GM10266 (cell line): ENCODE results near the gene FOXP1.

Experiments
- DNase-seq: peaks from one replicate; pipeline ENCODE4 v3.0.0; 2012; ENCODE audit errors: extremely low spot score
- TF ChIP-seq, protein P1 (sequence below): IDR thresholded peaks from 2 replicates; pipeline ENCODE4 v1.5.1; 2012; ENCODE audit warnings: mild to moderate bottlenecking, low read depth; ENCODE audit not compliant: control insufficient read depth, insufficient read depth; ENCODE audit errors: missing control alignments

Gene FOXP1

DNA sequence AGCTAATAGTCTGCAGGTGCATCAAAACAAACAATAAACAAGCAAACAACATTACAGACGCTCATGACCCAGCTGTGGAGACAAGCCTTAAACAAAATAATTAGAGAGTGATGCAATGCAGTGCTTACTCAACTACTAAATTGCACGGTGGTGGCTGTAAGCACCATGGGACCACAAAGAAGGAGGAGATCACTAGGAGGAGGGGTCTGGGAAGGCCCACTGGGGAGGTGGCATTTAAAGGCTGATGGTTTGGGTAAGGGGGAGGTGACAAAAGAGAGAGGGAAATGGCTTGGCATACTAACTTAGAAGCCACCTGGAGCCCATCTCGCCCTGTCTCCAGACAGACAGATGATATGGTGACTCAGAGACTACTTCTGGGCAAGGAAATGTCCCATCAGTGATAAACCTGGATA lies 516.7 kb downstream of the FOXP1 start:
- TF ChIP-seq, protein P1, sequence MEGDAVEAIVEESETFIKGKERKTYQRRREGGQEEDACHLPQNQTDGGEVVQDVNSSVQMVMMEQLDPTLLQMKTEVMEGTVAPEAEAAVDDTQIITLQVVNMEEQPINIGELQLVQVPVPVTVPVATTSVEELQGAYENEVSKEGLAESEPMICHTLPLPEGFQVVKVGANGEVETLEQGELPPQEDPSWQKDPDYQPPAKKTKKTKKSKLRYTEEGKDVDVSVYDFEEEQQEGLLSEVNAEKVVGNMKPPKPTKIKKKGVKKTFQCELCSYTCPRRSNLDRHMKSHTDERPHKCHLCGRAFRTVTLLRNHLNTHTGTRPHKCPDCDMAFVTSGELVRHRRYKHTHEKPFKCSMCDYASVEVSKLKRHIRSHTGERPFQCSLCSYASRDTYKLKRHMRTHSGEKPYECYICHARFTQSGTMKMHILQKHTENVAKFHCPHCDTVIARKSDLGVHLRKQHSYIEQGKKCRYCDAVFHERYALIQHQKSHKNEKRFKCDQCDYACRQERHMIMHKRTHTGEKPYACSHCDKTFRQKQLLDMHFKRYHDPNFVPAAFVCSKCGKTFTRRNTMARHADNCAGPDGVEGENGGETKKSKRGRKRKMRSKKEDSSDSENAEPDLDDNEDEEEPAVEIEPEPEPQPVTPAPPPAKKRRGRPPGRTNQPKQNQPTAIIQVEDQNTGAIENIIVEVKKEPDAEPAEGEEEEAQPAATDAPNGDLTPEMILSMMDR: no peak
- no peak for DNase-seq

DNA sequence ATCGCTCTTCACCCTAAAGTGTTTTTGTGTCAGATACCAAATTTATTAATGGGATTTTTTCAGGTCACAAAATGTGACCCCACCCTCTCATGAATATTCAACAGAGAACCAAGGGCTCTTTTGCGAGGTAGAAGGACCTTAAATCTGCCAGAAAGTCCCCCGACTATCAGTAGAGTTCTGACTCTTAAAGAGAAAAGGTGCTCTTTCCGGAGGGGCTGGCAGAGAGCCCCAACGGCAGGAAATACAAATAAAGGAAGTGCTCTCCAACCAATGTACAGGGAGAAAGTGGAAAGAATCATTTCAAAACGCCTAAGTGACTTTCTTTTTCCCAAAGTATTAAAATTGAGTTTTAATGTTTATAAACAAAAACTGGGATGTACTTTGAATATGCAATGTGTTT lies 517.2 kb downstream of the FOXP1 start:
- TF ChIP-seq, protein P1: no peak
- DNase-seq: no peak

DNA sequence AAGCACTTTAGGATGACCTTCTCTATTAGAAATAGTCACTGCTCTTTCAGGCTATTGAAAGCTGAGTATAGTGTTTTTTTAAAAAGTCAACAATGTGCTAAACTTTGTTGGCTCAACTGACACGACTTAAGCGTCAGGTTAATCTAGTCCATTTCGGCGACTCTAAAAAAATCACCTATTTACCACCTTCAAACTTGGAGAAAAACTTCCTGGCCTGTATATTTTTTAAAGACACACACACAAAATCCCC lies 517.8 kb downstream of the FOXP1 start:
- no peak for DNase-seq
- TF ChIP-seq, protein P1: no peak

DNA sequence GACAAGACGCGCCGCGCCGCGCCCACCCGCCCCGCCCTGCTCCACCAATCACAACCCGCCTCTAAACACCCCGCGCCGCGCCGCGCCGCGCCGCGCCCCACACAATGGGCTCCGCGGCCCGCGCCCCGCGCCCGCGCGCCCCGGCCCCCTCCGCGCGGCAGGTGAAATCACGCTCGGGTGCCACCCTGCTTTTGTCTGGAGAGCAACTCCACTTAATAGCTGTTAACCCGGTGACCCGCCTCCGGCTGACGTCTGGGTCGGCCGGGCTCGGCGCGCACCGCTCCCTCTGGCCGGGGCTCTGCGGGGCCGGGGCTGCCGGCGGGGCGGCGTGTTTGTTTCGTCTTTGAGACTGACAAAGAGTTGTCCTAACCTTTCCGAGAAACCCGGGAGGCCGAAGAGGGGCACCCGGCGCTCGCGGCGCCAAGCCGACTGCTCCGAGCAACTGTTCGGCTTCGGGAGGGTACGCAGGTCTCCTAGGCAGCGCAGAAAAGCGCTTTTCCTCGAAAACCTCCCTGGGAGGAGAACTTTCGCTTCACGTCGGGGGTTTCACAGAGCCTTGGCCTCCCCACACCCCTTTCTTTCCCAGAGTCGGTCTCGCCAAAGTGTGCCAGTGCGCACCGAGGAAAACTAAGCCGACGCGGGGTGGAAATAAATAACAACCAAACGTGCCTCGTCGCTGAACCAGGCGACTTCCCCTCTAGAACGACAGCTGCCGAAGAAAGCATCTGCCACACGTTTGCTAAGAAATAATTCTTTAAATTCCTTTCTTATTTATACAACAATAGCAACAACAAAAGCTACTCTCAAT lies 518.4 kb downstream of the FOXP1 start:
- DNase-seq: peak; percentile 37

DNA sequence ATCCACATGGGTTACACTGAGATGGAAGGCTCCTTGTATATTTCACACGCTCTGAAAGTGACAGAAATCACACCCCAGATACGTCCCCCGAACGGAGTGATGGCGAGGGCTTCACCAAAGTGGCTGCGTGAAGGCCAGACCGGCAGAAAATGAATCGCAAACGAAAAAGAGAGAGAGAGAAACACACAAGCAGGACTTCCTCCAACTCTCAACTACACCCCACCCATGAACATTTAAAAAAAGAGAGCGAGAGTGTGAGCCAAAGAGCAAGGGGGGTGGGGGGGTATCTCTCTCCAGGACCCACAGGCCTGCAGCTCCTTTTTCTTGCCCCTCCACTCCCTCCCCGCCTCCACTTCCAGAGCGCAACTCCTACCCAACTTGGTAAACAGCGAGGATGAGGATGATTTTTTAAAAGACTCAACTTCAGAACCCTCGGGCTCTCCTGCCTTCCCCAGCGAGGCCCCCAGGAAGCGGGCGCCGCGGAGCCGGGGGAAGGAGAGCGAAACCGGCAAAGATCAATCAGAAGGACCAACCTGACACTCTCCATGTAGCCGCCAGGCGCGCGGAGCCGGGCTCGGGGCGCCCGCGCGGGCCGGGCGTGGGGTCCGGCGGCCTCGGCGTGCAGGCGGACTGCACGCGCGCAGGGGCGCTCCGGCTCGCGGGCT lies 519.1 kb downstream of the FOXP1 start:
- TF ChIP-seq, protein P1: no peak
- DNase-seq: peak; percentile 25

More for the DNA sequence above, 518.4 kb downstream of the FOXP1 start:
- TF ChIP-seq, protein P1: no peak

DNA sequence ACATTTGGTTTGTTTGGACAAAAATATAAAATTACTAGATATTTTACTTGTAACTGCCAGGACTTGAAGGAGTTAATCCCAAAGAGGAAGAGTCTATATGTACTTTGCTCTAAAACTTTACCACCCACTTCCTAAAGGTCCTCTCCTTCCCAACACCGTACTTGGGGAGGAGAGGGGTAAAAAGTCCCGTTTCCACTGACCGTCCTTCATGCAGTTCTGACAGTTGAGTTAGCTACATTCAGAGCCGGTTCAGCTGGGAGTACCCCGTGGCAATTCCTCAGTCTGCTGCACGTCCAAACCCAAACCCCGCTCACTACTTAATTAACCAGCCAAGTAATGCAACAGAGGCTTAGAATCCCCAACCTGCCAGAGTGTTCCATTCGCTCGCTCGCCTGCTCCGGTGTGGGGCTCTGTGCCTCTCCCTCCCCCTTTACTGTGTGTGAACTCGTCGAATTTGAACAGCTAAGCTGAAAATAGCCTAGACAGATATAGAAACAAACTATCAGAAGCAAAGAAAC lies 519.7 kb downstream of the FOXP1 start:
- TF ChIP-seq, protein P1: no peak
- DNase-seq: peak; percentile 47

DNA sequence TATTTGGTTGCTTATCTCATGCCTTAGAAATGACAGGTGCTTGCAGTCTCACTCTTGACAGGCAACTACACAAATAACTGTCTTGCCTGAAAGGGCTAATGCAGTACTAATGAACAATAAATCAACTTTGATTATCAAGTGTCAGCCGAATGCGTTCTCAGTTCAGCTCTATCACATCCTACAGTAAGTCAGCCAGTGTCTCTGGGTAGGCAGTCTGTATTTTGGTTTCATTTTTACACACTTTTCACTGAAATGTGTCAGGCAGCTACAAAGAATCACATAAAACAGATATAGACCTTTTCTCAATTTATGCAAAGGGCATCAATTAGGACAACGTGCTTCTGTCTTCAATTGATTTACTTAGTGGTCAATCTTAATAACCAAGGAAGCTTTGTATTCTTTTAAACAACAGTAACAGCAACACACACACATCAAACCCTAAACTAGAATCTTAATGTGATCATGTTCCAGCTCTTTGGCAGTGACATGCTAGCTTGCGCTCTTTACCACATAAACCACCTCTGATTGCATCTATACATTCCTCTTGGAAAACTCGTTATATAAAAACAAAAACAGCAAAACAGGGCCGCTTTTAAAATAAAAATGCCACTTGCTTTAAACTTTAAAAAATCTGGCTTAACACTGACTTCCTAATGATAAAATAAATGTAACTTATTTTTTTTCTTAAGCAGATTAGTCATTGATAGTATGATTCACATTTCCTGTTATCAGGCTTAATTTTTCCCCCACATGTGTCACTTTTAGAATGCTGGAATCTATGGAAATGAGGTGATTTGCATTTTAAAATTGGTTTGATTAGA lies 520.4 kb downstream of the FOXP1 start:
- TF ChIP-seq, protein P1: no peak
- DNase-seq: peak; percentile 47
